MM.1S (cell line): ENCODE measurements around the gene CHFR.
A peak's percentile ranks its signal among the peaks of the same experiment; 100 is the strongest.

Source experiments
- DNase-seq: peaks from one replicate; pipeline ENCODE4 v3.0.0-alpha.2; 2015
- H2AFZ ChIP-seq: fragments of 300-600 bp; sonication (generic); 2 replicates; pipeline ENCODE4 v1.6.0; 2016; ENCODE audit warnings: antibody characterized with exemption, low read length
- H3F3A ChIP-seq: fragments of 300-600 bp; sonication (generic); 2 replicates; pipeline ENCODE4 v1.6.1; 2016; ENCODE audit warnings: mild to moderate bottlenecking, antibody characterized with exemption, low read length, moderate library complexity, mixed read lengths; ENCODE audit not compliant: insufficient read depth
- H3K27ac ChIP-seq: fragments of 300-600 bp; sonication (generic); 2 replicates; pipeline ENCODE4 v1.5.1; 2016; ENCODE audit warnings: mild to moderate bottlenecking, low read length
- H3K27me3 ChIP-seq: fragments of 300-600 bp; sonication (generic); replicated peaks from 2 replicates; pipeline ENCODE4 v1.6.0; 2016; ENCODE audit warnings: low read length; ENCODE audit not compliant: insufficient read depth
- H3K36me3 ChIP-seq: fragments of 300-600 bp; sonication (generic); replicated peaks from 2 replicates; pipeline ENCODE4 v1.6.1; 2016; ENCODE audit warnings: mild to moderate bottlenecking, low read length, mixed read lengths; ENCODE audit not compliant: insufficient read depth
- H3K4me1 ChIP-seq: fragments of 300-600 bp; sonication (generic); 2 replicates; pipeline ENCODE4 v1.6.1; 2016; ENCODE audit warnings: low read length, mixed read lengths
- H3K4me2 ChIP-seq: fragments of 300-600 bp; sonication (generic); 2 replicates; pipeline ENCODE4 v1.6.0; 2016; ENCODE audit warnings: low read depth, low read length
- H3K4me3 ChIP-seq: fragments of 300-600 bp; sonication (generic); 2 replicates; pipeline ENCODE4 v1.5.1; 2016; ENCODE audit warnings: low read length, mixed read lengths
- H3K79me2 ChIP-seq: fragments of 300-600 bp; sonication (generic); 2 replicates; pipeline ENCODE4 v1.6.1; 2016; ENCODE audit warnings: mixed run types, low read length, mixed read lengths
- H3K9ac ChIP-seq: fragments of 300-600 bp; sonication (generic); 2 replicates; pipeline ENCODE4 v1.6.1; 2016; ENCODE audit warnings: low read length, mixed read lengths
- H3K9me2 ChIP-seq: fragments of 300-600 bp; sonication (generic); replicated peaks from 2 replicates; pipeline ENCODE4 v1.6.1; 2016; ENCODE audit warnings: mild to moderate bottlenecking, low read length, mixed read lengths; ENCODE audit not compliant: insufficient read depth
- H3K9me3 ChIP-seq: fragments of 300-600 bp; sonication (generic); replicated peaks from 2 replicates; pipeline ENCODE4 v1.6.1; 2016; ENCODE audit warnings: mild to moderate bottlenecking, low read length, mixed read lengths; ENCODE audit not compliant: insufficient read depth
- H4K20me1 ChIP-seq: fragments of 300-600 bp; sonication (generic); 2 replicates; pipeline ENCODE4 v1.6.1; 2016; ENCODE audit warnings: mild to moderate bottlenecking, low read length, moderate library complexity, mixed read lengths; ENCODE audit not compliant: insufficient read depth
- EZH2 ChIP-seq: fragments of 300-600 bp; sonication (generic); optimal IDR thresholded peaks from 2 replicates; pipeline ENCODE3; 2017; ENCODE audit warnings: low read depth, mild to moderate bottlenecking, antibody characterized with exemption, low read length, mixed read lengths
- EZH2phosphoT487 ChIP-seq: fragments of 300-600 bp; sonication (generic); IDR thresholded peaks from 2 replicates; pipeline ENCODE4 v1.6.1; 2018; ENCODE audit warnings: antibody characterized with exemption, low read length
- TF ChIP-seq, protein P1 (sequence below): fragments of 300-600 bp; sonication (generic); IDR thresholded peaks from 2 replicates; pipeline ENCODE4 v1.5.1; 2016; ENCODE audit warnings: antibody characterized with exemption, low read length, mixed read lengths

CHFR gene

DNA sequence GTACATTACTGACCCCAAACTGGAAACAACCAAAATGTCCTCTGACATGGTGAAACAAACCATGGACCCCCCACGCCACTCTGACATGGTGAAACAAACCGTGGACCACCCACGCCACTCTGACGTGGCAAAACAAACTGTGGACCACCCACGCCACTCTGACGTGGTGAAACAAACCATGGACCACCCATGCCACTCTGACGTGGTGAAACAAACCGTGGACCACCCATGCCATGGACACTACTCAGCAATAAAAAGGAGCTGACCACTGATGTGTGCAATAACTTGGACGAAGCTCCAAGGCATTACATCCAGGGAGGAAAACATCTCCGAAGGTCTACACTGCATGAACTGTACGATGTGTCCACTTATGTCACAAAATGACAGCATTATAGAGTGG lies 55.6 kb downstream of the CHFR start:
- peaks cover 16% of the 10 kb centered on the region for H3K79me2 ChIP-seq
- no peak overlapping the region for H3K4me3 ChIP-seq
- H3K9me3 ChIP-seq, result no peaks in the 10 kb centered on the region
- H4K20me1 ChIP-seq, result no peaks in the 10 kb centered on the region
- TF ChIP-seq, protein P1, sequence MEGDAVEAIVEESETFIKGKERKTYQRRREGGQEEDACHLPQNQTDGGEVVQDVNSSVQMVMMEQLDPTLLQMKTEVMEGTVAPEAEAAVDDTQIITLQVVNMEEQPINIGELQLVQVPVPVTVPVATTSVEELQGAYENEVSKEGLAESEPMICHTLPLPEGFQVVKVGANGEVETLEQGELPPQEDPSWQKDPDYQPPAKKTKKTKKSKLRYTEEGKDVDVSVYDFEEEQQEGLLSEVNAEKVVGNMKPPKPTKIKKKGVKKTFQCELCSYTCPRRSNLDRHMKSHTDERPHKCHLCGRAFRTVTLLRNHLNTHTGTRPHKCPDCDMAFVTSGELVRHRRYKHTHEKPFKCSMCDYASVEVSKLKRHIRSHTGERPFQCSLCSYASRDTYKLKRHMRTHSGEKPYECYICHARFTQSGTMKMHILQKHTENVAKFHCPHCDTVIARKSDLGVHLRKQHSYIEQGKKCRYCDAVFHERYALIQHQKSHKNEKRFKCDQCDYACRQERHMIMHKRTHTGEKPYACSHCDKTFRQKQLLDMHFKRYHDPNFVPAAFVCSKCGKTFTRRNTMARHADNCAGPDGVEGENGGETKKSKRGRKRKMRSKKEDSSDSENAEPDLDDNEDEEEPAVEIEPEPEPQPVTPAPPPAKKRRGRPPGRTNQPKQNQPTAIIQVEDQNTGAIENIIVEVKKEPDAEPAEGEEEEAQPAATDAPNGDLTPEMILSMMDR, result no peak
- TF ChIP-seq EZH2, result no peak
- TF ChIP-seq EZH2phosphoT487, result no peak
- H3F3A ChIP-seq, result no peaks in the 10 kb centered on the region
- H3K9ac ChIP-seq, result no peak overlapping the region
- H3K27ac ChIP-seq, result no peak overlapping the region
- no peak for DNase-seq
- H3K36me3 ChIP-seq, result no peaks in the 10 kb centered on the region
- no peaks in the 10 kb centered on the region for H3K4me1 ChIP-seq
- H3K27me3 ChIP-seq, result no peaks in the 10 kb centered on the region
- no peaks in the 10 kb centered on the region for H3K9me2 ChIP-seq
- H2AFZ ChIP-seq, result no peak overlapping the region
- no peak overlapping the region for H3K4me2 ChIP-seq

DNA sequence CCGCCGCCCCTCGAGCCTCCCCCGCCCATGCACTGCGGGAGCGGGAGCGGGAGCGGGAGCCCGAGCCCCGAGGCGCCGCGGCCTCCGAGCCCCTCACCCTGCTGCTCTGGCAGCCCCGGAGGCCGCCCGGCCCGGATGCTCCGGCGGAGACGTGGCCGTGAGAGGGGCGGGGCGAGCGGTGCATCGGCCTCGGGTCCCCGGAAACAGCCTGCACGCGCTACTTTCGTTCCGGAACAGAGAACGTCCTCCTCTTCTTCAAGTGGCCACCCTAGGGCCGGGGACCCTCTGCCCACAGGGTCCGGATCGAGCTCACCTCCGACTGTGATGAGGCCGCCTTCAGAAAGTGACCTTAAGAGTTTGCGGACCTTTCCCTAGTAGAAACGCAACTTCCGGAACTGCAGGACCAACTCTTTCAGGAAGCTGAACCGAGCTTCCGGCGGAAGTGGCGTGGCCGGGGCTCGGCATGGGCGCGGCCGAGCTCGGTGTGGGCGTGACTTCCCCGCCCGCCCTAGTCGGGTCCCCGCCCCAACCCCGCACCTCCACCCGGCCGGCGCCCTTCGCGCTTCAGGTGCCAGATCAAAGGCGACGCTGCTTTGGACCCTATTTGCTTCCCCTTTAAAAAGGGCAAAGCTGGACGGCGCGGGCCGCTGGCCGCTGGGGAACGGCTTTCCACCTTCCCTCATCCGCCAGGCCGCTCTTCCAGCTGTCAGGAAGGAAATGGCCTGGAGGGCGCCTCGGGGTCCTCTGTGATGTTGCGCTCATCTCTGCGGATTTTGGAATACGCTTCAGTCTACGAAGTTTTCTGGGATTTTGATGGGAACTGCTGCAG lies 58.5 kb downstream of the CHFR start, which contains the start of gene GOLGA3:
GOLGA3 (minus strand) TSS at position 164 of the 829 bp plus-strand sequence. CDS start 6,741 bp downstream, outside the sequence.
- H3K79me2 ChIP-seq, result peaks cover 27% of the 10 kb centered on the region
- peak within 1 kb of the TSS; percentile 82 for H2AFZ ChIP-seq
- H3K27ac ChIP-seq, result peak within 1 kb of the TSS; percentile 75
- no peaks in the 10 kb centered on the region for H3K27me3 ChIP-seq
- TF ChIP-seq EZH2phosphoT487 (no peak), EZH2 (no peak)
- TF ChIP-seq, protein P1, result no peak
- H3K4me1 ChIP-seq, result no peaks in the 10 kb centered on the region
- no peaks in the 10 kb centered on the region for H4K20me1 ChIP-seq
- no peaks in the 10 kb centered on the region for H3K9me3 ChIP-seq
- H3K9ac ChIP-seq, result peak within 1 kb of the TSS; percentile 83
- no peaks in the 10 kb centered on the region for H3F3A ChIP-seq
- peak within 1 kb of the TSS; percentile 52; the same call in 1 of the 2 replicates for H3K4me2 ChIP-seq
- no peaks in the 10 kb centered on the region for H3K36me3 ChIP-seq
- DNase-seq, result peak; percentile 85
- H3K4me3 ChIP-seq, result peak within 1 kb of the TSS; percentile 76
- H3K9me2 ChIP-seq, result no peaks in the 10 kb centered on the region

DNA sequence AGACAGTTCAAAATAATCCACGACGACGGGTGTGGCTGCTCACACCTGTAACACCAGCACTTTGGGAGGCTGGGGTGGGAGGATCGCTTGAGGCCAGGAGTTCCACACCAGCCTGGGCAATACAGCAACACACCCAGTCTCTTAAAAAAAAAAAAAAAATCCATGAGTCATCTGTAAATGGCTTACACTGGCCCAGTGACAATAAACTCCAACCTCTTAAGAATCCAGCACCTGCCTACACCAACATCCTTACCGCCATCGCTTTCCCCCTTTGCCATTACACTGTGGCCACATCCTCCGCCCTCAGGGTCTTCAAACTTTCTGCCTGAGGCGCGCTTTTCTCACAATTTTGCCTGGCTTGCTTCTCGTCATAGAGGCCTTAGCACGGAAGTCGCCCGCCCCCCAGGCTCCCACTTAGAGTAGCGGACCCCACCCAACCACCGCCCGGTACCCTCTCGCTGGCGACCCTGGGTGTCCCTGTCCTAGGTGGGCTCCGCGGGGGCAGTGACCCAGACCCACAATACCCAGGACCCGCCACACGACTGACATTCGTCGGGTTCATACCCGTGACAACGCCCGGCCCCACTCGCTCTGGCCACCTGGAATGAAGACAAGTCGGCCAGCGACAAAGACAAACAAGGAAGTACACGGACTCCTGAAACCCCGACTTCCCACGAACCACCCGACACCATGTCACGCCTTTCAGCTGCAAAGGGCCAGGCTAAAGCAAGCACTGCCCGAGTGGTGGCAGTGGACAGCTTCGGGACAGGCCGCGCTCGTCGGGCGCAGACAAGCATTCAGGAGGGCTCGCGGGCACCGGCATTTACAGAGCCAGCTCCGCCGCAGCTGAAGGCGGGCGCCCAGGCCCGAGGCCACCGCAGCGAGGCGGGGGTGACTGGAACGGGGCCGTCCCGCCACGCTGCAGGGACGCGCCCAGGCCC lies 59.4 kb downstream of the CHFR start:
- Histone ChIP-seq H3K4me1 (no peaks in the 10 kb centered on the region), H3K27ac (no peak overlapping the region), H3K79me2 (peaks cover 27% of the 10 kb centered on the region), H3K9ac (peak overlapping the region; percentile 60), H3K36me3 (no peaks in the 10 kb centered on the region), H3F3A (no peaks in the 10 kb centered on the region), H3K4me3 (peak overlapping the region; percentile 76), H3K27me3 (no peaks in the 10 kb centered on the region), H2AFZ (no peak overlapping the region), H3K9me3 (no peaks in the 10 kb centered on the region), H3K9me2 (no peaks in the 10 kb centered on the region), H4K20me1 (no peaks in the 10 kb centered on the region), H3K4me2 (peak overlapping the region; percentile 52; the same call in 1 of the 2 replicates)
- no peak for DNase-seq
- no peak for TF ChIP-seq EZH2phosphoT487
- TF ChIP-seq, protein P1, result no peak
- no peak for TF ChIP-seq EZH2
